Germinal center (tissue), 1 donor: ENCODE results near the gene FGF23.

Experiments used
- DNase-seq: peaks from one replicate; pipeline ENCODE4 v3.0.0; 2012; ENCODE audit warnings: mixed read lengths, low spot score

The FGF23 gene

DNA sequence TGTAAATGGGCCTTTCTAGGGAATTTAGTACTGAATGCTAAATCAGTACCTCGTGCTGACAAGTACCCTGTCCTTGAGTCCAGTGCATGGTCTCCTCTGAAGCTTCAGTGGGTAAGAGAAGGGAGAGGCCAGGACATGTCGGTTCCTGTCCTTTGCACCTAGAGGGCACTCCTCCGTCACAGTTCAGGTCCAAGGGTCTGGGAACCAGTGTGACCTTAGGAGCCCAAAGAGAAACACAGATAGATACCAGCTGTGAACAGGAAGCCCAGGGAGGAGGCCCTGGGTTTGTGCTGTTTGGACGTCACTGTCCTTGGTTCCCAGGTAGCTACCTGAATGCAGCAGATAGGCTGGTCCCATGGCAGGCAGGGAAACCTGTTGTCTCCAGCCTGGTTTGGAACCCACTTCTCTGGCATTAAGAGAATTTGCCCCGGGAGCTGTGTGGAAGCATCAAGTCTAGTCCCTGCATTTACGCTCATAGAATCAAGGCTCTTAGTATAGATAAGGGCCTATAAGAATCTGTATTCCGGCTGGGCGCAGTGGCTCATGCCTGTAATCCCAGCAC is 3.9 kb upstream of the FGF23 start:
- no peak for DNase-seq

DNA sequence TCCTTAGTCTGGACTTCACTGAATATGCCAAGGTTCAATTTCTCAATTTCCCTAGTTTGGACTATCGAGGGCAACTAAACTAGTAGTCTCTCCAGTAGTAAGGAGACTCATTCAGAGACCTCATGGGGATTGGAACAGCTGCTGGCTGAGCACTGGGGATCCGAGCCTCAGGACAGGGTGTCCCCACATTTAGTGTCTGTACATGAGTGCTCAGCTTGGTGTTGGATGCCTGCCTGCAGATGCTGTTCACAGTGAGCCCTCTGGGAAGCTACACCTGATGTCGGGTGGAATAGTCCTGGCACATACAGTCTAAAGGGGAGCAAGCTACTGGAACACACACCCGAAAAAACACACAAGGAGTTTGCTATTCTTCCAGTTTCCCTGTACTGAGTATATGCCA is 820 bp upstream of the FGF23 start:
- no peak for DNase-seq

DNA sequence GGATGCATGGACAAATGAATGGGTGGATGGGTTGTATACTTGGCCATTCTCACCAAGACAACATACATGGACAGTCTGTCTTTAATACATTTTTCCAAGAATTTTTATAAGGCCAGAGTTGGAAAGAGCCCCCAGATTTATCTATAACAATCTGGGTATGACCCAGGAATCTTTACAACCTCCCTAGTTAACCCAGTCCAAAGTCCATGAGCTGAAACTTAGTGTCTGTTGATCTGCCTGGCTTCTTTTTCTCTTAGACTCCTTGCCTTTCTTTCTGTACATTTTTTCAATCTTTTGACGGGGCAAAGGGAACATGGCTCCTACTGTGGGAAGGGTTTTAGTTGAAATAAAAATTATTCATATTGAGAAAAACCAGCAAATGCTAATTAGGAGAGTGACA is 740 bp downstream of the FGF23 start:
- DNase-seq, result no peak

GRCh38 chr12:4375449-4375848 is 4.1 kb downstream of the FGF23 start:
- no peak for DNase-seq

DNA sequence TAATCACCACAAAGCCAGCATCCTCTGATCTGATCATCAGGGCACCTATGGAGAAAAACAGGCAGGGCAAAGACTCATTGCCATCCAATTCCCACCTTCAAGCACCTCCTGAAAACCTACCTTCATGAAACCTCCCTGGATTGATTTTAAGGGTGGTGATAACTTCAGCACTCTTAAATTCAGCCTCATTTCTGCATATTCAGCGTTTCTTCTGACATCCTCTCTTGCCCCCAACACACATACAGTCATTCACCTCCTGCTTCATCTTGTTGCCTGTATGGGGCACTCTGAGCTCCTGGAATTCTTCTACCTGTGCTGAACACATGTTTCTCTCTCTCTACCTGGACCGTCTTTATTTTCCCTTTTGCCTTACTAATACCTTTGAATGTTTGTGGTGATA is 6.9 kb downstream of the FGF23 start:
- DNase-seq, result no peak

GRCh38 chr12:4370265-4370664 is 9.2 kb downstream of the FGF23 start:
- DNase-seq, result no peak

DNA sequence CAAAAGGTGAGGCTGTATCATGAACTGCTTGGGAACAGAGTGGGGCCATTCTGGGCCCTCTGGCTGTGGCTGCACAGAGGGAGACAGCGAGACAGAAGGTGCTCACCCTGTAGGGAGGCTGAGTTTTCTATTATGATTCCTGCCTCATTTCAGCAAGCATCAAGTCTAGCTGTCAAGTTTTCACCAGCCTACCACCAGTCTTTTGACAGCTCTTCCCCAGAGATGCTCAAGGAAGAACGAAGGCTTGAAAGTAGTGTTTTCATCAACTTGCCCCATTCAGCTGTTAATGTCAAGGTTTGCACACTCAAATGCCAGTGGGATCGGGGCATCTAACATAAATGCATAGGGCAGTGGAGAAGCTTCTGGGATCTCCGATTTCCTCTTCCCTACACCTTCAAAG is 10.0 kb downstream of the FGF23 start:
- no peak for DNase-seq

DNA sequence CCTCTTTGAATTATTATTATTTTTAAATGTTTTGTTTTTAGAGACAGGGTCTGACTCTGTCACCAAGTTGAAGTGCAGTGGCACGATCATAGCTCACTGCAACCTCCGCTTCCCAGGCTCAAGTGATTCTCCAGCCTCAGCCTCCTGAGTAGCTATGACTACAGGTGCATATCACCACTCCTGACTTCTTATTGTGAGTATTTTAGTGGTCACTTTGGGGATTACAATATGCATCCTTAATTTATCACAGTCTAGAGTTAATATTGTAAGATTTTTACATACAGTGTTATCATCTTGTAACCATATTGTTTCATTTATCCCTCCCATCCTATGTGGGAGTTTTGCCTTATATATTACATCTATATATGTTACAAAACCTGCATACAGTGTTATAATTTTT is 13.4 kb downstream of the FGF23 start:
- DNase-seq, result no peak

DNA sequence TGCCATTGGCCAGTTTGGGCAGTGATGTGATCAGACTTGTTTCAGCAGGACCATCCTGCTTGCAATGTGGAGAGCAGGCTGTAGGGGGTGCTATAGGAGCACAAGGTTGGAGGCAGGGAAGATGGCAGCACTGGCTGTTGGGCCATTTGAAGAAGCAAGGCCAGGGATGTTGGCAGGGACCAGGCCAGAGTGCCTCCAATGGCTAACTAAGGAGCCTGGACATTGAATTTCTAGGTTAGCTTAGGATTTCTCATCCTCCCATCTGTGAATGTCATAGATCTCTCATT is 23.5 kb downstream of the FGF23 start:
- no peak for DNase-seq

- no peak for DNase-seq
Observed at GRCh38 chr12:4355156-4356040, 24.1 kb downstream of the FGF23 start.

DNA sequence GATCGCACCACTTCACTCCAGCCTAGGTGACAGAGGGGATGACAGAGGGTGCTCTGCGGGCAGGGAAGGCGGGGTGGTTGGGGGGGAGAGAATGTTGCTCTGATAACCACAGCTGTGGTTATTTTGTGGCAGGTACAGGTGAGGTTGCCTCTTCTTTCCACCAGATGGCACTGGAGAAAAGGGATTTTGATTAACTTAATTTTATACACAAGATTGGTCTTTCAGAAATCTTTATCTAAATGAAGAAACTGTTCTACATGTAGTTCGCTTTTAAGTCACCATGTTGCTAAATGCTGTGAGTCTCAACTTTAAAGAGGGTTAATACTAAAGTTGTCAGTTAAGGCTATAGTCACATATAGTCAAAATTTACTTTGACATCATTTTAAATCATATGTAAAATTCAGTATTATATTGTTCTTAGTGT is 25.7 kb downstream of the FGF23 start:
- DNase-seq, result peak; percentile 14

DNA sequence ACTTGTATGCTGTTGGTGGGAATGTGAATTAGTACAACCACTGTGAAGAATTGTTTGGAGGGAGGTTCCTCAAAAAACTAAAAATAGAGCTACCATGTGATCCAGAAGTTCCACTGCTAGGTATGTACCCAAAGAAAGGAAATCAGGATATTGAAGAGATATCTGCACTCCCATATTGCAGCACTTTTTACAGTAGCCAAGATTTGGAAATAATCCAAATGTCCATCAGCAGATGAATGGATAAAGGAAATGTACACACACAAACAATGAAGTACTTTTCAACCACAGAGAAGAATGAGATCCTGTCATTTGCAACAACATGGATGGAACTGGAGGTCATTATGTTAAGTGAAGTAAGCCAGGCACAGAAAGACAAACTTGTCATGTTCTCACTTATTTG is 32.6 kb downstream of the FGF23 start:
- no peak for DNase-seq

DNA sequence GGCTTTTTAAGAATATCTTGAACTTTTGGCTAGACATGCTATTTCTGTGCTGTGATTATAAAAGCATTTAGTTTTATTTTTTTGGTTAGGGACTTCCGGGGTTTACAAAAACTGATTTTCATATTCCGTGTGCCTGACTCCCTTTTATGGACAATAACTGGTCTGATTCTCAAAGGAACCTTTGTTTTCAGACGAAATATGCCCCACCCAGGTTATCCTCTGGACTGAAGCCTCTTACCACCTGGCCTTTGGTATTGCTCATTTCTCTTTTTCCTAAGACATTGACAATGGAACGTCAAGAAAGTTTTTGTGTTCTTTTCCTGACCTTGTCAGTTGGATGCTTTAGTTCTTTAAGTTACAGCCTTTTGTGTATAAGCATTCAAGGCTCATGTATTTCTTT is 47.7 kb downstream of the FGF23 start:
- no peak for DNase-seq

GRCh38 chr12:4331221-4331620 is 48.3 kb downstream of the FGF23 start:
- DNase-seq, result no peak

GRCh38 chr12:4330203-4330602 is 49.3 kb downstream of the FGF23 start:
- no peak for DNase-seq

DNA sequence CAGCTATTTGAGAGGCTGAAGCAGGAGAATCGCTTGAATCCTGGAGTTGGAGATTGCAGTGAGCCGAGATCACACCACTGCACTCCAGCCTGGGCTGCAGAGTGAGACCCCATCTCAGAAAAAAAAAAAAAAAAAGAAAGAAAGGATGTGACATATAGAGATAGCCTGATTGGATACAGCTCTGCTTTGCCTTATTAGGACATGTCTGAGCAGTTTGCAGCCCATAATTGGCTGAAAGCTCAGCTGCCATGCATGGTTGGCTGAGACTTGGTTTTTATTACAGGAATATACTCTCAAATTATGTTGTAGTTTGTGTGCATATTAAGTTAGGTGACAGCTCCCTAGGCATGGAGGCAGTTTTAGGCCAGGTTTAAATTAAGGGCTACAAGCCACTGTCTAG is 52.2 kb downstream of the FGF23 start:
- DNase-seq, result no peak

DNA sequence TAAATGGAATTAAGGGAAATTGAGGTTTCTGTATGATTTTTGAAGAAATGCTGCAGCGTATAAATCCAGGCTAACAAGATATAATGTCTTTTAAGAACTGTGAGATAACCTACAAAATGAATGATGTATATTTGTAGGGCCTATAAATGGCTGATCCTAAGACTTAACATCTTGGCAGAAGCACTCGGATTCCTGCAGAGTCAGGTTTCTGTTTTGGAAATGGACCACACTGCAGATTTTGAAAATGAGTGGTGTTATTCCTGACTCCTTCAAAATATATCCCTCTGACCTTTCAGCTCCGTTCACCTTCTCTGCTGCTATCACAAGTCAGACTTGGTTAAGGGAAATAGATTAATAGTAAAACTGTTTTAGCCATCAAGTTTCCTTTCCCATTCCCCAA is 53.5 kb downstream of the FGF23 start:
- DNase-seq, result no peak

GRCh38 chr12:4324366-4324765 is 55.1 kb downstream of the FGF23 start:
- no peak for DNase-seq

GRCh38 chr12:4323396-4323795 is 56.1 kb downstream of the FGF23 start:
- DNase-seq, result no peak

DNA sequence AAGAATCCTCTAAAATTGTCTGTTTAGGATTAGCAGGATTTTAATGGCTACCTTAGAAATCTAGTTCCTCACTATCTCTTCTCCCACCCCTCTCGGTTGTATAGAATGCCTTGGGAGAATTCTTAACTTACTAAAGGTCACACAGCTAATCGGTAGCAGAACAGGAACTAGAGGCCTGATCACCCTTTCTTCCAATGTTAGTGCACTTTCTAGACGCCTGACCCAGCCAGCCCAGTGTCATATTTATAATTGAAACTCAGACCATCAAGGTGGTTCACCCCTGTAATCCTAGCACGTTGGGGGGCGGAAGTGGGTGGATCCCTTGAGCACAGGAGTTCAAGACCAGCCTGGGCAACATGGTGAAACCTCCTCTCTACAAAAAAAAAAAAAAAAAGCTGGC is 56.8 kb downstream of the FGF23 start:
- no peak for DNase-seq

DNA sequence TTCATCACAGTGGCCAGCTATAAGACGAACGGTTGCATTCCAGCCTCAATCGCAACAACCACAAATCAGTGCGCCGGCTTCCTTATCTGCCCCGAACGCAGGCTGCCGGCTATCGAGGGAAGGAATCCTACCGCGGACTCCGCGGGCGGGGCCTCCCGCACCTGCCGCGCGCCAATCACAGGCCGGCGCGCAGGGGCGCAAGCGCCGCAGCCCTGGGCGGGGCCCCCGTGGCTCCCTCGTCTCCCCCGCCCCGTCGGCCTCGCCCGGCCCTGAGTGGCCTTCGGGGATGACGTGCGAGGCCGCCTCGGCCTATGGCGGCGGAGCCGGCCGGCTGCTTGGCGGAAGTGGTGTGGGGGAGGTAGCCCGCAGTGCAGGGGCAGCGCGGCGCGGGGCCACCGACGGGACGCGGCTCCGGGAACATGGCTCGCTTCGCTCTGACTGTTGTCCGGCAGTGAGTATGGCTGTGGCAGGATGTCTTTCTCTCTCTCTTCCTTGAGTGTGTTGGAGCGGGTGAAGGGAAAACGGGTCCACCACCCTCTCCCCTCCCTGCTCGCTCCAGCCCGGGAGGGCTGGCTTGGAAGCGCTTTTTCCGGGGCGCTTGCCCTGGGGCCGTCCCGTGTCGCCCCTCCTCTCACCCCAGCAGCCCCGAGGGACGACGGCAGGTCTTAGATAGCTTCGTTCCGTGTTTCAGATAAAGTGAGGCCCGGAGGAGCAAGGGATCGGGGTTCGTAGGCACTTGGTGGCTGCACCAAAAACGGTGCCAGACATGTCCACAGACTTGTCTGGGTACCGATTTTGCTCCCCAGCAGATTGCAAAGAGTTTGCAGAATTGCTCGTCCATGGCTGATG is 58.4 kb downstream of the FGF23 start, which contains the start of gene TIGAR:
Gene TIGAR (plus strand): TSS at position 361 of the 849 bp plus-strand sequence. CDS start 59 bp downstream, at position 420.
- DNase-seq, result peak; percentile 99

GRCh38 chr12:4320497-4320852 is 59.0 kb downstream of the FGF23 start:
- DNase-seq, result no peak
